ENCODE results near the gene MGMT.

Gene MGMT

GRCh38 chr10:129679207-129679606 is 212.2 kb downstream of the MGMT start:
- in situ Hi-C loops (cut with MboI; ENCODE audit: low sequenced_read_pairs) = no loop called here

GRCh38 chr10:129680661-129681344 is 213.8 kb downstream of the MGMT start:
- in situ Hi-C loops (cut with MboI; ENCODE audit: low sequenced_read_pairs) = no loop called here

GRCh38 chr10:129681856-129682255 is 214.8 kb downstream of the MGMT start:
- in situ Hi-C loops (cut with MboI; ENCODE audit: low sequenced_read_pairs) = no loop called here

GRCh38 chr10:129683519-129683918 is 216.5 kb downstream of the MGMT start:
- in situ Hi-C loops (cut with MboI; ENCODE audit: low sequenced_read_pairs) = no loop called here

GRCh38 chr10:129683920-129684319 is 216.9 kb downstream of the MGMT start:
- in situ Hi-C loops (cut with MboI; ENCODE audit: low sequenced_read_pairs) = no loop called here

- in situ Hi-C loops (cut with MboI; ENCODE audit: low sequenced_read_pairs) = no loop called here
These were observed 218.2 kb downstream of the MGMT start for GRCh38 chr10:129685271-129685670.

- in situ Hi-C loops (cut with MboI; ENCODE audit: low sequenced_read_pairs) = no loop called here
These were observed 222.6 kb downstream of the MGMT start for GRCh38 chr10:129689671-129690071.

GRCh38 chr10:129690248-129691070 is 223.4 kb downstream of the MGMT start:
- in situ Hi-C loops (cut with MboI; ENCODE audit: low sequenced_read_pairs) = no loop called here

GRCh38 chr10:129692695-129693094 is 225.7 kb downstream of the MGMT start:
- in situ Hi-C loops (cut with MboI; ENCODE audit: low sequenced_read_pairs) = no loop called here

- in situ Hi-C loops (cut with MboI; ENCODE audit: low sequenced_read_pairs) = no loop called here
These were observed 226.3 kb downstream of the MGMT start for GRCh38 chr10:129693382-129693781.

GRCh38 chr10:129694184-129694583 is 227.1 kb downstream of the MGMT start:
- in situ Hi-C loops (cut with MboI; ENCODE audit: low sequenced_read_pairs) = no loop called here

- in situ Hi-C loops (cut with MboI; ENCODE audit: low sequenced_read_pairs) = no loop called here
These were observed 227.7 kb downstream of the MGMT start for GRCh38 chr10:129694691-129695243.

- in situ Hi-C loops (cut with MboI; ENCODE audit: low sequenced_read_pairs) = no loop called here
These were observed 228.6 kb downstream of the MGMT start for GRCh38 chr10:129695671-129696070.

GRCh38 chr10:129696636-129697035 is 229.6 kb downstream of the MGMT start:
- in situ Hi-C loops (cut with MboI; ENCODE audit: low sequenced_read_pairs) = no loop called here

- in situ Hi-C loops (cut with MboI; ENCODE audit: low sequenced_read_pairs) = no loop called here
These were observed 230.6 kb downstream of the MGMT start for GRCh38 chr10:129697463-129698247.

GRCh38 chr10:129699722-129700340 is 232.8 kb downstream of the MGMT start:
- in situ Hi-C loops (cut with MboI; ENCODE audit: low sequenced_read_pairs) = no loop called here

- in situ Hi-C loops (cut with MboI; ENCODE audit: low sequenced_read_pairs) = no loop called here
These were observed 235.6 kb downstream of the MGMT start for GRCh38 chr10:129702605-129703004.

GRCh38 chr10:129703287-129704137 is 236.5 kb downstream of the MGMT start:
- in situ Hi-C loops (cut with MboI; ENCODE audit: low sequenced_read_pairs) = no loop called here

- in situ Hi-C loops (cut with MboI; ENCODE audit: low sequenced_read_pairs) = no loop called here
These were observed 237.2 kb downstream of the MGMT start for GRCh38 chr10:129704225-129704624.
